AG09309 (cell line): Measurements from ENCODE around the gene FGF12.

Source experiments
- DNase-seq: peaks from one replicate; pipeline ENCODE4 v3.0.0-alpha.2; 2010; ENCODE audit warnings: low read depth
- H3K4me3 ChIP-seq: 2 replicates; pipeline ENCODE4 v1.5.1; 2011; ENCODE audit warnings: mild to moderate bottlenecking, low read depth, low read length, moderate library complexity; ENCODE audit not compliant: control insufficient read depth
- TF ChIP-seq, protein P1 (sequence below): IDR thresholded peaks from 2 replicates; pipeline ENCODE4 v1.5.1; 2011; ENCODE audit warnings: mild to moderate bottlenecking, low read depth, low read length, inconsistent platforms; ENCODE audit not compliant: insufficient read depth, control insufficient read depth; ENCODE audit errors: missing control alignments

FGF12 gene

DNA sequence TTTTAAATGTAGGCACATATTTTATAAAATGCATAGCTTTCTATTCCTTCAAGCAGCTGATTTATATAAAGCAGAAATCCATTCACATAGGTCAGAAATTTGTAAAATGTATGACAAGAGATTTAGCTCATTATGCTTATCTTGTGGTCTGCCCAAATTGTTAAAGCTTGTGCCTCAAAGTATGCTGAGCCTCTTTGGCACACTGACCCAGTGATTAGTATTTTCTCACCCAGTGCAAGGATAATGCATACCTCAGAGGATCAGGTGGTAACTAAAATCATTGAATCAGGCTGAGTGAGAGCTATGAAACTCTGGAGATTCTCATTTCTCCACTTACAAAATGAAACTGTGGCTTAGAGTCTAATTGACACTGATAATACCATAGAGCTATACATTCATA, 533.3 kb downstream of the FGF12 start:
- DNase-seq, result no peak
- no peak overlapping the region for H3K4me3 ChIP-seq
- TF ChIP-seq, protein P1, sequence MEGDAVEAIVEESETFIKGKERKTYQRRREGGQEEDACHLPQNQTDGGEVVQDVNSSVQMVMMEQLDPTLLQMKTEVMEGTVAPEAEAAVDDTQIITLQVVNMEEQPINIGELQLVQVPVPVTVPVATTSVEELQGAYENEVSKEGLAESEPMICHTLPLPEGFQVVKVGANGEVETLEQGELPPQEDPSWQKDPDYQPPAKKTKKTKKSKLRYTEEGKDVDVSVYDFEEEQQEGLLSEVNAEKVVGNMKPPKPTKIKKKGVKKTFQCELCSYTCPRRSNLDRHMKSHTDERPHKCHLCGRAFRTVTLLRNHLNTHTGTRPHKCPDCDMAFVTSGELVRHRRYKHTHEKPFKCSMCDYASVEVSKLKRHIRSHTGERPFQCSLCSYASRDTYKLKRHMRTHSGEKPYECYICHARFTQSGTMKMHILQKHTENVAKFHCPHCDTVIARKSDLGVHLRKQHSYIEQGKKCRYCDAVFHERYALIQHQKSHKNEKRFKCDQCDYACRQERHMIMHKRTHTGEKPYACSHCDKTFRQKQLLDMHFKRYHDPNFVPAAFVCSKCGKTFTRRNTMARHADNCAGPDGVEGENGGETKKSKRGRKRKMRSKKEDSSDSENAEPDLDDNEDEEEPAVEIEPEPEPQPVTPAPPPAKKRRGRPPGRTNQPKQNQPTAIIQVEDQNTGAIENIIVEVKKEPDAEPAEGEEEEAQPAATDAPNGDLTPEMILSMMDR, result no peak

DNA sequence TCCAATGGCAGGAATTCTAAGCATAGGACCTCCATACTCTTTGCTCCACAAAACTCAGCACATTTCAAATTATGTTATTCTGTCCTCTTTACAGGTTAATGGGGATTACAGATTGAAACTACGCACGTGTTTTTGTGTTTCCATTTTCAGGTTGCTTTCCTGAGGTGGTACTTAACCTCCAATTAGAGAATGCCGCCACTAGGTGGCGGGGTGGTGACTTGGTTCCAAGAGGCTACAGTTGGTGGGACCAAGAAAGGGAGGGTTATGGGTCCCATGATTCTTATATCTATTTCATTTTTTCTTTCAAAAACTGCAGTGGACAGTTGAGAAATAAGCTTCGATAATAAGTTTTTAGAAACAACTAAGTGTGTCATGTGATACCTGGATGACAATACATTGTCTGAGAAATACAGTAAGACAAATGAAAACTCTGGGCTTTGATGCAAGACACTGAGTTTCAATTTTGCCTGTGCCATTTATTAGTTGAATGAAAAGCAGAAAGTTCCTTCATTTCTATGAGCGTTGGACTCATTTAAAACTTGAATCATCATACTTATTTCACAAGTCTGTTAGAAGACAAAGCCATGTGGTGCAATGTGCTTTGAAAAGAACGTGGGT, 539.0 kb downstream of the FGF12 start:
- TF ChIP-seq, protein P1, result peak; percentile 15
- no peak for DNase-seq
- no peak overlapping the region for H3K4me3 ChIP-seq

DNA sequence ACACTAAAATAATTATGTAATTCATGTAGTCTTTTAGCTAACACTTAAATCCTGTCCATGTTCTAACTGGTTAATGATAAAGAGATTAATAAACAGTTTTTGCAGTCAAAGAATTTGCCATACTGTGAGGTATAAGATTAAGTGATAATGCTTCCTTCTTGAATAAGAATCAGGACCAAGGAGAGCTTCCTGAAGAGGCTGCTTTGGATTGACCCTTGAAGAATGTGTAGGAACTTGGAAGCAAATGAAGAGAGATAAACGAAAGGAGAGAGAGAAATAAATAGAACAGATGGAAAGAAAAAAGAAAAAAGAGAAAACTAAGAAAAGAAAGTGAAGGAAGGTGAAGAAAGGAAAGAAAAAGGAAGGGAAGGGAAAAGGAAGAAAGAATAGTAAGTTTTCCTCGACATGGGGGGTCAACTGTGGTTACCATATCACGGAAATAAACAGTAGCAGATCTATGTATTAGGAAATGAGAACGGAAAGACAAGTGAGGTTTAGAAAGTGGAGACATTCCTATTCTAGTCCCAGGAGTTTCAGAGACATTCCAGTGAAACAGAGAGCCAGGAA, 539.8 kb downstream of the FGF12 start:
- DNase-seq, result no peak
- TF ChIP-seq, protein P1, result no peak
- H3K4me3 ChIP-seq, result no peak overlapping the region

DNA sequence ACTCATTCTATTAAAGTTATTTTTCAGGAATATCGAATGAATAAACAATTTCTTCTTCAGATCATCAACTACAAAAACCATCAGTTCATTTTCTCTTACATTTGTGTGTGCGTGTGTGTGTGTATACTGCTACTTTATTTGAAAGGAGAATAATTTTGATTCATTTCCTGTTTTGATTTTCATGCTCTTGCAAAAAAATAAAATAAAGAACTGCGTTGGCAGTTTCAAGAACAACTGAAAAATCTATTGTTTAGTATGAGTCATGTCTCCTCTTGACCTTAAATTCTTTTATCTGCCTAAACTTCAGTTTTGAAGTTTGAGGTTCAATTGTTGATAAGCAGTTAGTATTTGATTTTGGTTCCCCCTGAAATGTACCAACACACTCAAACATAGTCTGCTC, 540.8 kb downstream of the FGF12 start:
- TF ChIP-seq, protein P1, result no peak
- DNase-seq, result no peak
- no peak overlapping the region for H3K4me3 ChIP-seq

DNA sequence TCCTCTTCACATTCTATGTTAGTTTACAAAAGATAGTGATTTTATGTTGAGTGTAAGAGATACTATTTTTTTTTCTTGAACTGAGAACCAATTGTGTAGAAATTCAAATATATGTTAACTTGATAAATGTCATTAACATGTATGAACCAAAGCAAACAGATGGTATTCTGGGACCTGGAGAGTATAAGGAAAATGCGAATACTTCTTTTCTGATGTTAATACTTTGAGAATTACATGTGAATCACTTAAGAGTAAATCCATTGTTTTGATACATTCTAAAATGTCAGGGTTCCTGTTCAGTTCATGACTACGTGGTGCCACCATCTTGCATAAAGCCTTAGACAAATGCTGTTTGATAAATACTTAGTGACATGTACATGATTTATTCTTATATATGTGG, 541.3 kb downstream of the FGF12 start:
- no peak for DNase-seq
- TF ChIP-seq, protein P1, result no peak
- no peak overlapping the region for H3K4me3 ChIP-seq

DNA sequence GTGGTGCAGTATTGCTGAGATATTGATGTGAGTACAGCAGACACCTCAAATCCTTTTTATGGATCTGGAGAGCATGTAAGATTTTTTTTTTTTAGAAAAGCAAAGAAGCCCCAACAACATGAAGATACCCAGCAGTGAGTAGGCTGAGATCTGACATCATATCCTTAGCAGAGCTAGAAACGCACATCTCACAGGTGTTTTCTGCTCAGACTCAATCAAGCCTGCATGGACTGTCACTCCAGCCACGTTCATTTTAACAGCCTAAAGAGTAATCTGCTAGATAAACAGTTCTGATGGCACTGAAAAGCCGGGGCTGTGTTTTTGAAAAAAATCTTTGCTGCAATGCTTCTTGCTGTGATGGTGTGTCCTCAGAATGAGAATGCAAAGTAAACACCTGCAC, 544.2 kb downstream of the FGF12 start:
- no peak overlapping the region for H3K4me3 ChIP-seq
- no peak for DNase-seq
- TF ChIP-seq, protein P1, result no peak

DNA sequence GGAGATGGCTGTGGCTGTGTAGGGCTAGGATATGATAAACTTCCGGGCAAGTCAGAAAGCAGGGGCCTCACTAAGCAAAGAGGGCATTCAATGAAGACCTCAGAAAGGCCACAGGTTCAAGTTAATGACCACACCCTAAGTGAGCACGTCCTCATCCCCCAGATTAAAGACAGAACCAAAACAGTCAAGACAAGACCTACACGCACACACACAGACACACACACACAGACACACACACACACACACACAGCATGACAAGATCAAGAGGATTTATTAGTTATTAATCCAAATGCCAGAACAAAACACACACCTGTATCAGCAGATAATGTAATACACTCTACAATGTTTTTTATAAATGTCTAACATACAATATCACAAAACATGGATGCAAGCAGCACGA, 546.2 kb downstream of the FGF12 start:
- H3K4me3 ChIP-seq, result no peak overlapping the region
- TF ChIP-seq, protein P1, result no peak
- DNase-seq, result no peak
